Activated T-cell treated with anti-CD3 and anti-CD28 coated beads, Interleukin-2, amount 50 U/mL, for 72 hours (primary cell): ENCODE measurements around the gene PLPP2. TPM values are rescaled to one million over a fixed set of nuclear protein-coding genes. Genes with fewer than 3 reads are reported as not detected.
"Not testable (repeated sequence)": the region's sequence is repeated elsewhere in the genome, so short reads cannot be mapped to it uniquely, and the experiment has no call there.

Experiments used
- ATAC-seq, 2 donors: fragments of 150-1000 bp; cut with Tn5 transposase; replicated peaks in 1 of 2; 2 replicates each; pipeline ENCODE4 v1.10.0; 2021; ENCODE audit warnings: moderate library complexity in 2 of 2, mild to moderate bottlenecking in 1 of 2
- DNase-seq, 2 donors: peaks; one replicate each; pipeline ENCODE4 v3.0.0; 2021 to 2022; ENCODE audit warnings: mixed read lengths in 1 of 2
- H3K27ac Mint-ChIP-seq: one replicate; pipeline ENCODE4 v1.8.0; 2022; ENCODE audit warnings: mild to moderate bottlenecking, moderate library complexity, mixed read lengths
- H3K27me3 Mint-ChIP-seq: one replicate; pipeline ENCODE4 v1.8.0; 2022; ENCODE audit warnings: low read depth, mixed read lengths
- H3K36me3 Mint-ChIP-seq, 2 donors: one replicate each; pipeline ENCODE4 v1.8.0; 2022; ENCODE audit warnings: mixed read lengths in 2 of 2, mild to moderate bottlenecking in 1 of 2; ENCODE audit not compliant: insufficient read depth in 2 of 2
- H3K4me1 Mint-ChIP-seq: one replicate; pipeline ENCODE4 v1.8.0; 2022; ENCODE audit warnings: low read depth, mixed read lengths
- H3K4me3 Mint-ChIP-seq, 2 donors: one replicate each; pipeline ENCODE4 v1.8.0; 2022; ENCODE audit warnings: mild to moderate bottlenecking in 2 of 2, mixed read lengths in 2 of 2, moderate library complexity in 2 of 2
- H3K9me3 Mint-ChIP-seq, 2 donors: one replicate each; pipeline ENCODE4 v1.8.0; 2022; ENCODE audit warnings: mixed read lengths in 2 of 2
- total RNA-seq, 2 donors: library from RNA; stranded (reverse); gene quantifications; one replicate each; pipeline ENCODE4 v1.2.3, GENCODE V29; 2022

The PLPP2 gene
- total RNA-seq, 2 donors from 2014 or later: 2.1 to 2.7 TPM

GRCh38 chr19:281156-281853 lies 9.9 kb downstream of the PLPP2 start:
- no peak overlapping the region for H3K27ac Mint-ChIP-seq
- H3K9me3 Mint-ChIP-seq: no peaks in the 10 kb centered on the region
- H3K27me3 Mint-ChIP-seq: peaks cover 22% of the 10 kb centered on the region
- DNase-seq: no peak
- no peak for ATAC-seq
- no peak overlapping the region for H3K4me3 Mint-ChIP-seq
- no peaks in the 10 kb centered on the region for H3K36me3 Mint-ChIP-seq
- H3K4me1 Mint-ChIP-seq: no peaks in the 10 kb centered on the region

DNA sequence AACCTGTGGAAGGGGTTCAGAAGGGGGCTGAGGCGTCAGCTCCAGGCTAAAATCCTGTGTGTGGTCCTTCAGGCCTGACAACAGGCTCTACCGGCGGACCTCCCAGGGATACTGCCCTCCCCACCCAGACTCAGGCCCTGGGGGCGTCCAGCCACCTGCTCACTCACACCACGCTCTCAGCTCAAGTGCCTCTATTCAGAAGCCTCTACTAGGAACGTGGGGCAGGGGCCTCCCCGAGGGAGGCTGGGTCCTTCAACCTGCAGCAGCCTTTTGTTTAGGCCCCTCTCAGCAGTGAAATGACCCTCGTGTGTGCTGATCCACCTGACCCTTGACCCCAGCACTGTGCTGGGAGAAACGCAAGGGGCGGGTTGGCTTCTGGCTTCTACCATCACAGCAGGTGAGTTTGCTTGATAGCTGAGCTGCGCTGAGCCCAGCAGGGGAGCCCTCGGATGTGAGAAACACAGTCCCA lies 10.6 kb downstream of the PLPP2 start:
- Mint-ChIP-seq H3K4me1 (no peaks in the 10 kb centered on the region), H3K4me3 (no peak overlapping the region), H3K36me3 (no peaks in the 10 kb centered on the region), H3K27ac (no peak overlapping the region), H3K9me3 (no peaks in the 10 kb centered on the region), H3K27me3 (peaks cover 22% of the 10 kb centered on the region)
- DNase-seq (no peak), ATAC-seq (no peak)

DNA sequence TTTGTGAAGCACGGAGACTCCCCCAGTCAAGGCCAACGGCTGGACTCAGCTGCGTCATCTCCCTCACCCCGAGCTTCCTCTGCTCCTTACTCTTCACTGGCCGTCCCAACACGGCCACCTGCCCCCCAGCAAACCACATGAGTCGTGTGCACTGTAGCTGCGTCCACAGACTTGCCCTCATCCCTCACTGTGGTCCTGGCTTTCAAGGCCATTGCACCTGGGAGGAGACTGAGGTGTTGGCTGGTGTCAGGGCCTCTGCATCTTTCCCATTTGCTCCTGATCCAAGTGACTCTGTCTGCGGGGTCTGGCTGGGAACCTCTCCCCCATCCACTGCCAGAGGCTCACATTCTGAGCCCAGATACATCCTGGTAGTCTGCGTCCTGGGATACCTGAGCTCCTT lies 11.5 kb downstream of the PLPP2 start:
- peaks cover 31% of the 10 kb centered on the region for H3K27me3 Mint-ChIP-seq
- no peaks in the 10 kb centered on the region for H3K4me1 Mint-ChIP-seq
- no peaks in the 10 kb centered on the region for H3K36me3 Mint-ChIP-seq
- H3K9me3 Mint-ChIP-seq: no peaks in the 10 kb centered on the region
- no peak overlapping the region for H3K27ac Mint-ChIP-seq
- ATAC-seq: no peak
- H3K4me3 Mint-ChIP-seq: no peak overlapping the region
- no peak for DNase-seq

DNA sequence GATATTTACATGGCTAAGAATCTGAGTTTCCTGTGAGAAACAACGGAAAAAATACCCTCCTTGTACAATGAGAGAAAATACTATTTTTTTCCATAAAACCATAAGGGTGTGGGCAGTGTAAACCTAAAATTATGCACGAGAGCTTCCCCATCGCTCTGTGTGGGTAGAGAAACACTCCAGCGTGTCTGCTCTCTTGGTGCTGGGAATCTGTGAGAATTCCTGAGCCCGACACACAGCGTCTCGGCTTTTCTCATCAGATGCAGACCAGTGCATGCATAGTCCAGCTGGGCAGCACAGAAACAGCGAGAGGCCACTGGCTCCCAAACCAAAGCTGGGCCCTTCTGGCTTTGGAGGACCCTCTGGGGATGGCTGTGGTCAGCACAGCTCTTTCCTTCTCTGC lies 12.0 kb downstream of the PLPP2 start:
- Mint-ChIP-seq H3K36me3 (no peaks in the 10 kb centered on the region), H3K9me3 (no peaks in the 10 kb centered on the region), H3K4me1 (no peaks in the 10 kb centered on the region), H3K27ac (no peak overlapping the region), H3K4me3 (no peak overlapping the region), H3K27me3 (peaks cover 33% of the 10 kb centered on the region)
- ATAC-seq (no peak), DNase-seq (no peak)

GRCh38 chr19:277581-278165 lies 13.5 kb downstream of the PLPP2 start:
- H3K27ac Mint-ChIP-seq: no peak overlapping the region
- H3K4me1 Mint-ChIP-seq: no peaks in the 10 kb centered on the region
- ATAC-seq: no peak
- peaks cover 40% of the 10 kb centered on the region for H3K27me3 Mint-ChIP-seq
- DNase-seq: no peak
- no peak overlapping the region for H3K4me3 Mint-ChIP-seq
- no peaks in the 10 kb centered on the region for H3K9me3 Mint-ChIP-seq
- H3K36me3 Mint-ChIP-seq: no peaks in the 10 kb centered on the region

GRCh38 chr19:277131-277530 lies 14.1 kb downstream of the PLPP2 start:
- Mint-ChIP-seq H3K36me3 (no peaks in the 10 kb centered on the region), H3K4me1 (no peaks in the 10 kb centered on the region), H3K4me3 (no peak overlapping the region), H3K9me3 (no peaks in the 10 kb centered on the region), H3K27me3 (peaks cover 43% of the 10 kb centered on the region), H3K27ac (no peak overlapping the region)
- DNase-seq (no peak), ATAC-seq (no peak)

GRCh38 chr19:275958-276646 lies 15.1 kb downstream of the PLPP2 start:
- Mint-ChIP-seq H3K27ac (no peak overlapping the region), H3K4me3 (no peak overlapping the region), H3K27me3 (peaks cover 52% of the 10 kb centered on the region), H3K36me3 (no peaks in the 10 kb centered on the region), H3K9me3 (no peaks in the 10 kb centered on the region), H3K4me1 (no peaks in the 10 kb centered on the region)
- no peak for DNase-seq
- no peak for ATAC-seq

DNA sequence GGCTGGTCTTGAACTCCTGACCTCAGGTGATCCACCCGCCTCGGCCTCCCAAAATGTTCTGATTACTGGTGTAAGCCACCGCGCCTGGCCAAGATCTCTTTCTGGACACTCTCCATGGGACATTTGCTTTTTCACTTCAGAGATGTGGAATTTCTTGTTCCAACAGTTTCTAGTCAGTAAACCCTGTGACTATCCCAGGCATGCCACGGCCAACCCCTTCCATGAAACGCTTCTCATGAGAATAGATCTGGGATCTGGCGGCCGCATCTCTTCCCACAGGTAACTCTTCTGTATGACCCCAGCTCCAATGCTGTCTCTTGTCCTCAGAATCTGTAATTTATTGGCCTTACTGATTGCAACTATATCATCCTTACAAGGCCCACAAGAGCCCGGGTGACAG lies 16.2 kb downstream of the PLPP2 start:
- DNase-seq (no peak), ATAC-seq (no peak)
- Mint-ChIP-seq H3K36me3 (no peaks in the 10 kb centered on the region), H3K9me3 (no peaks in the 10 kb centered on the region), H3K27me3 (peaks cover 52% of the 10 kb centered on the region), H3K4me3 (no peak overlapping the region), H3K4me1 (no peaks in the 10 kb centered on the region), H3K27ac (no peak overlapping the region)

GRCh38 chr19:273393-273792 lies 17.8 kb downstream of the PLPP2 start:
- ATAC-seq (no peak), DNase-seq (no peak)
- Mint-ChIP-seq H3K9me3 (no peaks in the 10 kb centered on the region), H3K27ac (no peak overlapping the region), H3K36me3 (no peaks in the 10 kb centered on the region), H3K4me1 (no peaks in the 10 kb centered on the region), H3K27me3 (peaks cover 61% of the 10 kb centered on the region), H3K4me3 (no peak overlapping the region)

DNA sequence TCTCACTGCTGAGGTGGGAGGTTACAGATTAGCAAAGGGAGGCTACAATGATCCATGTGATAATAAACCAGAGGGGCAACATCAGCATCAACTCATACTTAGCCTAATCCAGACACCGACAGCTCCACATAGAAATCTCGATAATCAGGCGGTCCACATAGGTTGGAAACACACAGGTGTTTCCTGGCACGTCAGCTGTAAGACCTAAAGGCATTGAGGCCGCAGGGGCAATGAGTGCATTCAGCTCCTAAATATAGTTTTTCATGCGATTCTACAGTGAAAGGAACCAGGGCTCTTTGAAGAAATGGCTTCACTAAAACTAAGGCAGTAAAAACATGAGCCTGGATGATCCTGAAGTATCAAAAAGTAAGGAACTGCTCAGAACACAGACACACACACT lies 19.3 kb downstream of the PLPP2 start:
- Mint-ChIP-seq H3K4me1 (peaks cover 8% of the 10 kb centered on the region), H3K27ac (no peak overlapping the region)
- no peak for ATAC-seq

DNA sequence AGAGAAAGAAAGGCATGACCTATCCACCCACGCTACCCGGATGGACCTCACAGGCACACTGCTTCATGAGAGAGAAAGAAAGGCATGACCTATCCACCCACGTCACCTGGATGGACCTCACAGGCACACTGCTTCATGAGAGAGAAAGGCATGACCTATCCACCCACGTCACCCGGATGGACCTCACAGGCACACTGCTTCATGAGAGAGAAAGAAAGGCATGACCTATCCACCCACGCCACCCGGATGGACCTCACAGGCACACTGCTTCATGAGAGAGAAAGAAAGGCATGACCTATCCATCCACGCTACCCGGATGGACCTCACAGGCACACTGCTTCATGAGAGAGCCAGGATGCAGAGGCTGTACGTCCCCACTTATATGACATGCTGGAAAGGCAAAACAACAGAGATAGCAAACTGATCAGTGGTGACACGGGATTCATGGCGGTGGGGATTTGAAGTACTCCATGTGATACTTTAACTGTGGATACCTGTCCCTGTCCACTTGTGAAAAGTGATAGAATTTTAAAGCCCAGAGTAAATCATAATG lies 20.4 kb downstream of the PLPP2 start:
- H3K4me3 Mint-ChIP-seq, DNase-seq, H3K27ac Mint-ChIP-seq, H3K9me3 Mint-ChIP-seq, H3K36me3 Mint-ChIP-seq, ATAC-seq: not testable (repeated sequence)
- Mint-ChIP-seq H3K27me3 (peaks cover 66% of the 10 kb centered on the region), H3K4me1 (peaks cover 14% of the 10 kb centered on the region)

More for the DNA sequence above, 19.3 kb downstream of the PLPP2 start:
- no peak overlapping the region for H3K4me3 Mint-ChIP-seq
- no peaks in the 10 kb centered on the region for H3K36me3 Mint-ChIP-seq
- no peaks in the 10 kb centered on the region for H3K9me3 Mint-ChIP-seq
- no peak for DNase-seq
- H3K27me3 Mint-ChIP-seq: peaks cover 60% of the 10 kb centered on the region

GRCh38 chr19:269241-269640 lies 22.0 kb downstream of the PLPP2 start:
- Mint-ChIP-seq H3K36me3 (no peaks in the 10 kb centered on the region), H3K27me3 (peaks cover 71% of the 10 kb centered on the region), H3K9me3 (no peaks in the 10 kb centered on the region), H3K27ac (no peak overlapping the region), H3K4me3 (no peak overlapping the region), H3K4me1 (peaks cover 14% of the 10 kb centered on the region)
- ATAC-seq: no peak
- DNase-seq: no peak

DNA sequence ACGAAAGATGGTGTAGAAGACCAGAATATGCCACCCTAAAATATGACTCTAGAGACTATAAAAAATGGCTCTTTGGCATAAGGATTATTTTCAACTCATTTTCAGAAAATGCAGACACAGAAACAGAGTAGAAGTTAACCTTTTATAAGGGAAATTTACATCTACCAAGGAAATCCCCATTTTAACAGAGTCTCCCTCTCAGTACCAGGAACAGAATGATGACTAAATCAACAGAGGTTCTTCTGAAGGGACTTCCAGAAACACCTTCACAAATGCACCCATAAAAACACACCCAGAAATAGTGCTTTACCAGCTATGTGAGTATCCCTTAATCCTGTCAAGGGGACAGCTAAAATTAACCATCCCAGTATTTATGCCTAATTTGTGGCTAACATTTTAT lies 29.1 kb downstream of the PLPP2 start:
- H3K27ac Mint-ChIP-seq: peak overlapping the region; percentile 72
- H3K4me1 Mint-ChIP-seq: peaks cover 26% of the 10 kb centered on the region
- H3K27me3 Mint-ChIP-seq: peaks cover 48% of the 10 kb centered on the region
- H3K4me3 Mint-ChIP-seq: peak overlapping the region; percentile 37 to 44
- no peak for DNase-seq
- ATAC-seq: peak; percentile 74 to 83
- no peaks in the 10 kb centered on the region for H3K36me3 Mint-ChIP-seq
- no peaks in the 10 kb centered on the region for H3K9me3 Mint-ChIP-seq
